ENCODE results near the gene AHCYL2. TPM values are rescaled to one million over a fixed set of nuclear protein-coding genes. Genes with fewer than 3 reads are reported as not detected.

Gene AHCYL2
- total and polyA plus RNA-seq, 2 of the 8 experiments (the other 6 are each of a cell fraction or from before 2014, with no cell fraction given), result 20.7 to 25.4 TPM

DNA sequence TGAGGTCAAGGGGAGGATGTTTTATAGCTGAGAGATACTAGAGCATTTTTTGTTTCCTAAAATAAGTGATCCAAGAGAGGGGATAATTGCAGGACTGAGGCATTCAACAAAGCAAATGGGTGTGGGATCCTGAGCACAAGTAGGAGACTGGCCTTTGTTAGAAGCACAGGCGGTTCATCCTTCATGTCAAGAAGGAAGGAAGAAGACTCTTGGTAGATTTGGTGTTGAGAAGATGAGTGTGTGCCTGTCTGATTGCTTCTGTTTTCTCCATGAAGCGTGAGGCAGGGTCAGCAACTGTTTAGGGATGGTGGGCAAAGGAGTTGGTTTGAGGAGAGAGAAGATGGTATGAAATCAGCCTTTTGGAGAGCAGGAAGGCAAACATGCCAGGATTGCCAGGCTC is 237.0 kb downstream of the AHCYL2 start:
- Histone ChIP-seq H3K4me2 (ENCODE audit: insufficient read depth in 1 of 2, low read depth in 2 of 2, low read length in 2 of 2) (no peak overlapping the region), H4K8ac (ENCODE audit: extremely low read depth, insufficient read depth, low read length) (no peak overlapping the region), H3K23ac (ENCODE audit: insufficient read length) (no peak overlapping the region), H2BK5ac (ENCODE audit: low read depth, low read length) (no peak overlapping the region), H3K14ac (ENCODE audit: insufficient read length) (no peak overlapping the region), H3K4ac (replicated peaks; ENCODE audit: insufficient read length, low read depth, low read length) (no peak overlapping the region), H4K5ac (ENCODE audit: insufficient read length, low read depth, low read length) (no peak overlapping the region), H3K27ac (ENCODE audit: low read depth, low read length) (no peak overlapping the region), H3K18ac (ENCODE audit: extremely low read depth, low read length) (no peak overlapping the region), H3K9ac (replicated peaks in 1 of 4; ENCODE audit: extremely low read depth in 1 of 4, low read depth in 3 of 4, low read length in 3 of 4) (no peak overlapping the region; a peak in 1 of 7 replicates), H3K79me2 (ENCODE audit: control insufficient read depth in 1 of 2, insufficient read depth in 2 of 2, low read length in 2 of 2) (no peaks in the 10 kb centered on the region), H2BK15ac (ENCODE audit: low read length) (no peak overlapping the region), H3K9me3 (ENCODE audit: insufficient read depth in 2 of 2, low read depth in 1 of 2, low read length in 1 of 2) (no peaks in the 10 kb centered on the region), H3K79me1 (ENCODE audit: low read depth, low read length) (no peaks in the 10 kb centered on the region; the same call in 1 of the 2 replicates), H3K36me3 (ENCODE audit: control insufficient read depth in 2 of 4, insufficient read depth in 4 of 4, low read length in 3 of 4) (peaks cover 9 to 58% (median 42%) of the 10 kb centered on the region in 4 experiments; a peak in 6 of 8 replicates), H3K4me3 (ENCODE audit: extremely low read depth in 1 of 4, insufficient read depth in 2 of 4, low read depth in 3 of 4, low read length in 4 of 4) (no peak overlapping the region), H2BK120ac (replicated peaks; ENCODE audit: low read depth, low read length) (no peak overlapping the region), H4K91ac (replicated peaks; ENCODE audit: insufficient read length, low read length) (no peak overlapping the region), H3K56ac (replicated peaks; ENCODE audit: insufficient read length, low read depth, low read length) (no peak overlapping the region), H3K23me2 (ENCODE audit: low read depth, low read length) (no peaks in the 10 kb centered on the region), H3K4me1 (replicated peaks in 1 of 4; ENCODE audit: control insufficient read depth in 3 of 4, insufficient read depth in 4 of 4, low read length in 3 of 4) (no peaks in the 10 kb centered on the region), H3K27me3 (replicated peaks in 1 of 4; ENCODE audit: control insufficient read depth in 3 of 4, extremely low read depth in 1 of 4, insufficient read depth in 3 of 4, low read length in 3 of 4) (no peaks in the 10 kb centered on the region), H2BK12ac (ENCODE audit: low read depth, low read length) (no peak overlapping the region), H2AK5ac (ENCODE audit: low read depth, low read length) (no peak overlapping the region), H2BK20ac (ENCODE audit: low read length) (no peak overlapping the region), H2AFZ (ENCODE audit: low read length) (no peak overlapping the region), H4K20me1 (replicated peaks in 1 of 2; ENCODE audit: control insufficient read depth in 1 of 2, insufficient read depth in 2 of 2, low read length in 2 of 2) (no peaks in the 10 kb centered on the region)
- DNase-seq (ENCODE audit: low read depth in 1 of 2, low spot score in 2 of 2), result no peak
- no peak for FAIRE-seq
- POLR2A ChIA-PET (ENCODE audit: partially characterized antibody), result no interaction called here
- 94% methylated on average over 2 of the region's 2 CpGs; no CpG with 5 or more reads in 1 of the 2 experiments for WGBS, 2 experiments (ENCODE audit: extremely low coverage in 1 of 2, insufficient coverage in 1 of 2, insufficient read length in 1 of 2, insufficient replicate concordance in 2 of 2, low coverage in 1 of 2, low lambda C conversion rate in 2 of 2, missing lambda C conversion rate in 1 of 2)
- CTCF ChIA-PET (ENCODE audit: partially characterized antibody), result interaction anchor here (0.8 to 3.0 kb wide), 4 partner anchors 9 to 243 kb away, joined by 3 to 13 read pairs (median 6); no protein-coding TSS in a partner anchor
- TF ChIP-seq YY1 (IDR thresholded peaks at IDR 0.05; ENCODE audit: low read depth, low read length) (no peak), HDAC6 (IDR thresholded peaks at IDR 0.05; ENCODE audit: low read depth, low read length) (no peak), ASH2L (IDR thresholded peaks at IDR 0.05; ENCODE audit: low read length) (no peak), FOSL1 (IDR thresholded peaks at IDR 0.05; ENCODE audit: insufficient read depth, low read depth, low read length) (no peak), RAD21 (IDR thresholded peaks at IDR 0.05 in 1 of 2, conservative IDR thresholded peaks at IDR 0.05 in 1 of 2; ENCODE audit: low read depth in 2 of 2, low read length in 2 of 2) (no peak), NANOG (IDR thresholded peaks at IDR 0.05; ENCODE audit: insufficient read depth, low read depth, low read length, poor library complexity, severe bottlenecking) (no peak), ATF2 (IDR thresholded peaks at IDR 0.05; ENCODE audit: low read length) (no peak), RBBP5 (IDR thresholded peaks at IDR 0.05; ENCODE audit: borderline replicate concordance, low read depth, low read length) (no peak), BRCA1 (IDR thresholded peaks at IDR 0.05; ENCODE audit: low read depth, low read length) (no peak), HDAC2 (IDR thresholded peaks at IDR 0.05; ENCODE audit: borderline replicate concordance in 1 of 2, low read depth in 2 of 2, low read length in 2 of 2) (no peak), SP4 (IDR thresholded peaks at IDR 0.05; ENCODE audit: low read length) (no peak), TAF7 (optimal IDR thresholded peaks at IDR 0.05; ENCODE audit: borderline replicate concordance, low read depth, low read length) (no peak)
